ENCODE data around the gene CFAP100.

Gene CFAP100

GRCh38 chr3:126350502-126351085, 44.1 kb upstream of the CFAP100 start:
- TF ChIP-seq CTCF (IDR thresholded peaks at IDR 0.05; ENCODE audit: low read depth, low read length) (no peak), EZH2phosphoT487 (IDR thresholded peaks at IDR 0.05; ENCODE audit: low read depth) (no peak)
- H4K20me1 ChIP-seq (ENCODE audit: insufficient read depth, low read length): no peaks in the 10 kb centered on the region
- H3K27me3 ChIP-seq (ENCODE audit: low read depth, low read length): no peaks in the 10 kb centered on the region
- H2AFZ ChIP-seq (ENCODE audit: low read depth, low read length): no peak overlapping the region
- no peaks in the 10 kb centered on the region for H3K4me1 ChIP-seq (ENCODE audit: low read length)
- no peaks in the 10 kb centered on the region for H3K36me3 ChIP-seq (replicated peaks; ENCODE audit: low read depth, low read length)
- no peak overlapping the region for H3K27ac ChIP-seq (ENCODE audit: low read length)
- H3K9ac ChIP-seq (ENCODE audit: low read length): no peak overlapping the region
- no peak overlapping the region for H3K4me2 ChIP-seq (ENCODE audit: low read length)
- no peaks in the 10 kb centered on the region for H3K79me2 ChIP-seq (ENCODE audit: low read length)
- H3K9me3 ChIP-seq (ENCODE audit: insufficient read depth, low read length): no peaks in the 10 kb centered on the region
- H3K4me3 ChIP-seq (ENCODE audit: low read length): no peak overlapping the region

GRCh38 chr3:126351086-126351770, 43.5 kb upstream of the CFAP100 start:
- Histone ChIP-seq H3K4me1 (ENCODE audit: low read length) (no peaks in the 10 kb centered on the region), H2AFZ (ENCODE audit: low read depth, low read length) (no peak overlapping the region), H3K4me2 (ENCODE audit: low read length) (no peak overlapping the region), H3K27me3 (ENCODE audit: low read depth, low read length) (no peaks in the 10 kb centered on the region), H3K4me3 (ENCODE audit: low read length) (no peak overlapping the region), H3K79me2 (ENCODE audit: low read length) (no peaks in the 10 kb centered on the region), H3K9ac (ENCODE audit: low read length) (no peak overlapping the region), H3K9me3 (ENCODE audit: insufficient read depth, low read length) (no peaks in the 10 kb centered on the region), H3K36me3 (replicated peaks; ENCODE audit: low read depth, low read length) (no peaks in the 10 kb centered on the region), H3K27ac (ENCODE audit: low read length) (no peak overlapping the region), H4K20me1 (ENCODE audit: insufficient read depth, low read length) (no peaks in the 10 kb centered on the region)
- TF ChIP-seq EZH2phosphoT487 (IDR thresholded peaks at IDR 0.05; ENCODE audit: low read depth): no peak
- no peak for TF ChIP-seq CTCF (IDR thresholded peaks at IDR 0.05; ENCODE audit: low read depth, low read length)

- Histone ChIP-seq H3K9me3 (ENCODE audit: insufficient read depth, low read length) (no peaks in the 10 kb centered on the region), H3K4me1 (ENCODE audit: low read length) (no peaks in the 10 kb centered on the region), H3K27me3 (ENCODE audit: low read depth, low read length) (no peaks in the 10 kb centered on the region), H2AFZ (ENCODE audit: low read depth, low read length) (no peak overlapping the region), H3K79me2 (ENCODE audit: low read length) (no peaks in the 10 kb centered on the region), H3K36me3 (replicated peaks; ENCODE audit: low read depth, low read length) (no peaks in the 10 kb centered on the region), H3K27ac (ENCODE audit: low read length) (no peak overlapping the region), H3K4me2 (ENCODE audit: low read length) (no peak overlapping the region), H3K4me3 (ENCODE audit: low read length) (no peak overlapping the region), H3K9ac (ENCODE audit: low read length) (no peak overlapping the region), H4K20me1 (ENCODE audit: insufficient read depth, low read length) (no peaks in the 10 kb centered on the region)
- TF ChIP-seq CTCF (IDR thresholded peaks at IDR 0.05; ENCODE audit: low read depth, low read length) (peak; percentile 22; the same call in 1 of the 2 replicates), EZH2phosphoT487 (IDR thresholded peaks at IDR 0.05; ENCODE audit: low read depth) (no peak)
Observed at GRCh38 chr3:126351771-126352475, 42.8 kb upstream of the CFAP100 start.
